Brain microvascular endothelial cell (primary cell): ENCODE data around the gene ZNF117.

Experiments
- DNase-seq: peaks from one replicate; pipeline ENCODE4 v3.0.0-alpha.2; 2020
- H3K27ac ChIP-seq: fragments of 250-450 bp; sonication (Bioruptor Pico); 2 replicates; pipeline ENCODE4 v1.5.1; 2020; ENCODE audit warnings: mild to moderate bottlenecking, moderate library complexity
- H3K27me3 ChIP-seq: fragments of 250-450 bp; sonication (Bioruptor Pico); replicated peaks from 2 replicates; pipeline ENCODE4 v1.5.1; 2020; ENCODE audit warnings: mild to moderate bottlenecking
- H3K36me3 ChIP-seq: fragments of 250-450 bp; sonication (Bioruptor Pico); replicated peaks from 2 replicates; pipeline ENCODE4 v1.5.1; 2020; ENCODE audit warnings: mild to moderate bottlenecking
- H3K4me3 ChIP-seq: 2 replicates; pipeline ENCODE4 v1.5.1; 2011; ENCODE audit warnings: low read depth, mild to moderate bottlenecking, control low read depth, low read length, moderate library complexity
- in situ Hi-C: cut with HindIII; loops from 2 replicates; pipeline ENCODE4 v1.10.0; 2017; ENCODE audit warnings: low sequenced_read_pairs, low pct_ligation_motif_present
- TF ChIP-seq, protein P1 (sequence below): IDR thresholded peaks from 2 replicates; pipeline ENCODE4 v1.5.1; 2011; ENCODE audit warnings: low read depth, mild to moderate bottlenecking, moderate library complexity, low read length, control low read depth, inconsistent platforms; ENCODE audit errors: missing control alignments

ZNF117 gene

GRCh38 chr7:65006094-65006992, 15.5 kb upstream of the ZNF117 start, which contains the start of gene ERV3-1:
Gene ERV3-1, minus strand, starts transcription at chr7:65006687. Its CDS starts 13,661 bp downstream, at chr7:64993026.
- TF ChIP-seq, protein P1, sequence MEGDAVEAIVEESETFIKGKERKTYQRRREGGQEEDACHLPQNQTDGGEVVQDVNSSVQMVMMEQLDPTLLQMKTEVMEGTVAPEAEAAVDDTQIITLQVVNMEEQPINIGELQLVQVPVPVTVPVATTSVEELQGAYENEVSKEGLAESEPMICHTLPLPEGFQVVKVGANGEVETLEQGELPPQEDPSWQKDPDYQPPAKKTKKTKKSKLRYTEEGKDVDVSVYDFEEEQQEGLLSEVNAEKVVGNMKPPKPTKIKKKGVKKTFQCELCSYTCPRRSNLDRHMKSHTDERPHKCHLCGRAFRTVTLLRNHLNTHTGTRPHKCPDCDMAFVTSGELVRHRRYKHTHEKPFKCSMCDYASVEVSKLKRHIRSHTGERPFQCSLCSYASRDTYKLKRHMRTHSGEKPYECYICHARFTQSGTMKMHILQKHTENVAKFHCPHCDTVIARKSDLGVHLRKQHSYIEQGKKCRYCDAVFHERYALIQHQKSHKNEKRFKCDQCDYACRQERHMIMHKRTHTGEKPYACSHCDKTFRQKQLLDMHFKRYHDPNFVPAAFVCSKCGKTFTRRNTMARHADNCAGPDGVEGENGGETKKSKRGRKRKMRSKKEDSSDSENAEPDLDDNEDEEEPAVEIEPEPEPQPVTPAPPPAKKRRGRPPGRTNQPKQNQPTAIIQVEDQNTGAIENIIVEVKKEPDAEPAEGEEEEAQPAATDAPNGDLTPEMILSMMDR = no peak

DNA sequence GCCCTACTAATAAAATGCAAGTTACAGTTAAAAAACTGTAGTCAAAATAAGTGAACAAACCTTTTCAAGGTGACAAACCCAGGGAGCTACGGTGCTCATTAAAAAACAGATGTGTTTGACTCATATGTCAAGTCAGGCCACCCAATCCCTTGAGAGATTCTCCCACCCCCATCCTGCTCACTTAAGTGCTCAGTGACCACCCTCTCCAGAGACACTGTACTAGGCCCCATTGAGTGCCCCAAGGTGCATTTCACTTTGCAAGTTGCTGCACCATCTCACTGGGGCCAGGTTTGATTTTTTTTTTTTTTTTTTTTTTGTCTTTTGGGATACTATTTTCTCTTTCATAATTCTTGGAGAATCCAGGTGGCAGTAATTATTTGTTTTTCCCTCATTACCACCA, 13.7 kb upstream of the ZNF117 start:
- DNase-seq = no peak
- H3K4me3 ChIP-seq = peak overlapping the region; percentile 17
- H3K27me3 ChIP-seq = no peaks in the 10 kb centered on the region
- in situ Hi-C loops = no loop called here
- peaks cover 13% of the 10 kb centered on the region for H3K36me3 ChIP-seq
- no peak overlapping the region for H3K27ac ChIP-seq
- TF ChIP-seq, protein P1 = no peak

More at GRCh38 chr7:65006094-65006992, 15.5 kb upstream of the ZNF117 start, which contains the start of gene ERV3-1:
- peak within 1 kb of the TSS; percentile 82 for H3K27ac ChIP-seq
- DNase-seq = peak; percentile 98
- peaks cover 7% of the 10 kb centered on the region for H3K36me3 ChIP-seq
- H3K4me3 ChIP-seq = peak within 1 kb of the TSS; percentile 88
- H3K27me3 ChIP-seq = no peaks in the 10 kb centered on the region
- in situ Hi-C loops = no loop called here

DNA sequence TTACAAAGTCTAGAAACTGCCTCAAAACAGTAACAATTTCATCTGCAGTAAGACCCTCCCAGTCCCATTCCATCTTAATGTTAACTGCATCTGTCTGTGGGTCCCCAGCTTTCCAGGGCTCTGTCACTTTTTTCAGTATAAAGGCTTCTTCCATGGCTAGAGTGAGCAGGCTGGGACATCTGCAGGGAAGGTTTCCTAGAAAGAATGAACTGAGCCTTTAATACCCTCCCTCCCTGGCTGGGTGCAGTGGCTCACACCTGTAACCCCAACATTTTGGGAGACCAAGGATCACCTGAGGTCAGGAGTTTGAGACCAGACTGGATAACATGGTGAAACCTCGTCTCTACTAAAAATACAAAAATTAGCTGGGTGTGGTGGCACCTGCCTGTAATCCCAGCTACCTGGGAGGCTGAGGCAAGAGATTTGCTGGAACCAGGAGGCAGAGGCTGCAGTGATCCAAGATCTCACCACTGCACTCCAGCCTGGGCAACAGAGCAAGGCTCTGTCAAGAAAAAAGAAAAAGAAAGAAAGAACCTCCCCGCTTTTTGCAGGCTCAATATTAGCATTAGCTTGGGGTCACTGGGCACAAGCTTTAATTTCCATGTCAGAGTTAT, 12.2 kb upstream of the ZNF117 start:
- in situ Hi-C loops = no loop called here
- H3K27me3 ChIP-seq = no peaks in the 10 kb centered on the region
- peaks cover 19% of the 10 kb centered on the region for H3K36me3 ChIP-seq
- TF ChIP-seq, protein P1 = no peak
- H3K4me3 ChIP-seq = no peak overlapping the region
- DNase-seq = no peak
- H3K27ac ChIP-seq = no peak overlapping the region

GRCh38 chr7:65001291-65001814, 10.5 kb upstream of the ZNF117 start:
- Histone ChIP-seq H3K4me3 (no peak overlapping the region), H3K36me3 (peaks cover 26% of the 10 kb centered on the region), H3K27me3 (no peaks in the 10 kb centered on the region), H3K27ac (peak overlapping the region; percentile 97)
- DNase-seq = no peak
- in situ Hi-C loops = no loop called here
- TF ChIP-seq, protein P1 = no peak

GRCh38 chr7:64999165-65000004, 8.5 kb upstream of the ZNF117 start:
- H3K27ac ChIP-seq = peak overlapping the region; percentile 97
- peaks cover 26% of the 10 kb centered on the region for H3K36me3 ChIP-seq
- peak; percentile 86 for DNase-seq
- TF ChIP-seq, protein P1 = no peak
- in situ Hi-C loops = no loop called here
- no peaks in the 10 kb centered on the region for H3K27me3 ChIP-seq
- no peak overlapping the region for H3K4me3 ChIP-seq
